Aorta (tissue), 5 donors: ENCODE results near the gene IL33. TPM values are rescaled to one million over a fixed set of nuclear protein-coding genes. Genes with fewer than 3 reads are reported as not detected.

Experiments
- ATAC-seq: fragments of 200-7000 bp; cut with Tn5 transposase; one replicate; pipeline ENCODE4 v1.9.1; 2022; ENCODE audit warnings: moderate library complexity; ENCODE audit not compliant: low FRiP score
- DNase-seq, 2 donors: peaks; one replicate each; pipeline ENCODE4 v3.0.0-alpha.2; 2020
- H3K27ac ChIP-seq, 2 donors: one replicate each; pipeline ENCODE4 v1.5.1; 2013; ENCODE audit warnings: low read length in 2 of 2, mild to moderate bottlenecking in 2 of 2, moderate library complexity in 2 of 2, control low read depth in 1 of 2, inconsistent platforms in 1 of 2, low read depth in 1 of 2
- H3K27me3 ChIP-seq, 2 donors: one replicate each; pipeline ENCODE4 v1.6.1; 2013; ENCODE audit warnings: control low read depth in 1 of 2, low read length in 1 of 2, mild to moderate bottlenecking in 1 of 2, moderate library complexity in 1 of 2; ENCODE audit not compliant: insufficient read depth in 2 of 2, control insufficient read depth in 1 of 2
- H3K36me3 ChIP-seq, 2 donors: one replicate each; pipeline ENCODE4 v1.6.1; 2013; ENCODE audit warnings: control low read depth in 1 of 2, low read length in 1 of 2, mild to moderate bottlenecking in 1 of 2; ENCODE audit not compliant: insufficient read depth in 2 of 2, control insufficient read depth in 1 of 2
- H3K4me1 ChIP-seq, 2 donors: one replicate each; pipeline ENCODE4 v1.6.1; 2013; ENCODE audit warnings: low read length in 2 of 2, control low read depth in 1 of 2, mild to moderate bottlenecking in 1 of 2, moderate library complexity in 1 of 2; ENCODE audit not compliant: insufficient read depth in 2 of 2, control insufficient read depth in 1 of 2
- H3K4me3 ChIP-seq, 2 donors: one replicate each; pipeline ENCODE4 v1.5.1; 2013; ENCODE audit warnings: low read length in 2 of 2, control low read depth in 1 of 2, mild to moderate bottlenecking in 1 of 2
- H3K9me3 ChIP-seq: one replicate; pipeline ENCODE4 v1.6.1; 2013; ENCODE audit warnings: mild to moderate bottlenecking, low read length; ENCODE audit not compliant: control insufficient read depth
- WGBS, 2 donors: extraction: QIAGEN DNeasy Blood & Tissue Kit; methylation state at CpG; one replicate each; pipeline ENCODE4 v1.1.7; 2013; 5-methylcytosine and 5-hydroxymethylcytosine counted together
- intact Hi-C, 2 donors: fragments of 100-400 bp; cut with DNase I; formaldehyde crosslinking; loops; one replicate each; pipeline versions ENCODE4 v1.14.2 to v1.15.0; 2022
- polyA plus RNA-seq, 2 donors: library from polyadenylated mRNA; stranded (reverse); fragments of 200-250 nt; gene quantifications; one replicate each; pipeline ENCODE4 v1.2.3, GENCODE V29; 2013
- total RNA-seq, 2 donors: library from RNA; stranded (reverse); fragmentation: NEBNext Ultra II Directional; extraction: Animal tissue kit (Norgen Biotek cat#: 25700); gene quantifications; one replicate each; pipeline ENCODE4 v1.2.1, GENCODE V29; 2021
- donor health status: healthy with polysubstance abuse.
- donor health status: Bipolar disorder and iron deficiency.
- donor health status: DM: no; HTN: no; CAD: no.
- donor health status: DM: no; HTN: no; CAD: no.
- donor health status: DM: yes; HTN: yes; CAD: no.

The IL33 gene
- total and polyA plus RNA-seq, 4 donors: 53.0 to 178 (median 103) TPM

DNA sequence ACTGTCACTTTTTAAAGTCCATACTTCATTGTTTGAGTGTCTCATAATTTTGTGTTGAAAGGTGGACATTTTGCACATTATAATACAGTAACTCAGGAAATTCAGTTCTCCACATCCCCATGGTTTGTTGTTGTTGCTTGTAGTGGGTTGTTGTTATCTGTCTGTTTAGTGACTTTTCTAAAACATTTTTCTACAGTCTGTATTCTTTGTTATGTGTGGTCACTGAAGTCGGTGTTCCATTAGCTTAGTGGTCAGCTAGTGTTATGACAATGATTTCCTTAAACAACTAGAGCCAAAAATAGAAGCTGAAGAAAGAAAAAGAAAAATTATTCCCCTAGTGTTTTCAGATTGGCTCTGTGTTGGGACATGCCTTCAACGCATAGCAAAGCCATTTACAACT is 5.6 kb upstream of the IL33 start:
- H3K4me1 ChIP-seq: no peaks in the 10 kb centered on the region
- intact Hi-C loops: no loop called here
- no peaks in the 10 kb centered on the region for H3K36me3 ChIP-seq
- WGBS, 2 donors: 26 to 51% methylated on average over 2 of the region's 2 CpGs
- no peak overlapping the region for H3K27ac ChIP-seq
- H3K27me3 ChIP-seq: no peaks in the 10 kb centered on the region
- H3K4me3 ChIP-seq: no peak overlapping the region
- DNase-seq (no peak), ATAC-seq (no peak)
- peaks cover 5% of the 10 kb centered on the region for H3K9me3 ChIP-seq

DNA sequence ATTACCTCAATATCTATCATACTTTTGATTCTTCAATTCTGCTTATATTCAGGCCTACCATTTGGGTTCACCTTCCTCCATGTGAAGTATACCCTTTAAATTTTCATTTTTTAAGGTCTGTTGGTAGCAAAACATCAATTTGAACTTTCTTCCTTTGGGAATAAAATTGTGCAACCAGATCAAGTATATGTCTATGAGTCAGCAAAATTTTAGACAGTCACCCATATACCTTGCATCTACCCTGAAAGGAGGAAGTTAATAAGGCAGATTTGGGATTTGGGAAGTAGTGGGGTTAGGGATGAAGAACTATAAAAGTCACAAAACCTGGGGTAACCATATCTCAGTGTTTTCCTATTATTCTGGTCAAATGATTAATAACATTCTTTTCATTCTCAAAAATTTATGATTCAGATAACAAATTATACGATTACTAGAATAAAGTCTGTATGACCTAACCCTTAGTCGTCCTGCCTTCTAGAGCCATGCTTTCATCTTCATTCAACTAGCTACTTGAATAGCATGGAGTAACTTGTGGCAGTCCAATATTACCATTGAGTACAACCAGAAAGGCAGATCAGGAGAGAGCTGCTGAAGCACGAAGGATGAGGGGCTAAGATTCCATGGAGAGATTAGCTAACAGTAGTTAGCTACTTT is 2.8 kb upstream of the IL33 start:
- no peak overlapping the region for H3K27ac ChIP-seq
- intact Hi-C loops: no loop called here
- DNase-seq: no peak
- ATAC-seq: no peak
- no peaks in the 10 kb centered on the region for H3K27me3 ChIP-seq
- H3K4me3 ChIP-seq: no peak overlapping the region
- 70 to 79% methylated on average over 3 of the region's 3 CpGs for WGBS, 2 donors
- peaks cover 5% of the 10 kb centered on the region for H3K9me3 ChIP-seq
- no peaks in the 10 kb centered on the region for H3K36me3 ChIP-seq
- peaks cover 0 to 4% of the 10 kb centered on the region in 2 donors for H3K4me1 ChIP-seq

DNA sequence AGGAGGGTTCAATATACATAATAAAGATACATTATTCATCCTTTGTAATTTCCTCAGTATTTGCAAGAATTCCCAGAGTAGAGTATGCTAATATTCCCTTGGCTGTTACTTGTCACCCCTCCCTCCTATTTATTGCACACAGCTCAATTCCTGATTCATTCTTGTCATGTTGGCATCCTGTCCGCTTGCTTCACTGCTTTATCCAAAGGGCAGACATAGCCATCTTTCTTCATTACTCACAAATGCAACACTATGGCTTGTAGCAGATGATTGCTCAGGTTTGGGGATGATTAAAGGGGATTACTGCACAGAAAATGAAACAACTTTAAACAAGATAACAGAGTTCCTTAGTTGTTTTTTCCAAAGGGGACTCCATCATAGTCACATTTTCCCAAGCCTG is 1.2 kb upstream of the IL33 start:
- no peak for ATAC-seq
- peaks cover 0 to 4% of the 10 kb centered on the region in 2 donors for H3K4me1 ChIP-seq
- H3K27ac ChIP-seq: no peak overlapping the region
- no peak for DNase-seq
- peaks cover 5% of the 10 kb centered on the region for H3K9me3 ChIP-seq
- H3K27me3 ChIP-seq: no peaks in the 10 kb centered on the region
- WGBS, 2 donors: 34 to 41% methylated on average over 1 of the region's 1 CpG
- H3K36me3 ChIP-seq: no peaks in the 10 kb centered on the region
- H3K4me3 ChIP-seq: no peak overlapping the region
- intact Hi-C loops: loop anchor here in 1 of 2 donors (1.0 kb wide), 1 partner anchor 16 kb away; no protein-coding TSS in a partner anchor

DNA sequence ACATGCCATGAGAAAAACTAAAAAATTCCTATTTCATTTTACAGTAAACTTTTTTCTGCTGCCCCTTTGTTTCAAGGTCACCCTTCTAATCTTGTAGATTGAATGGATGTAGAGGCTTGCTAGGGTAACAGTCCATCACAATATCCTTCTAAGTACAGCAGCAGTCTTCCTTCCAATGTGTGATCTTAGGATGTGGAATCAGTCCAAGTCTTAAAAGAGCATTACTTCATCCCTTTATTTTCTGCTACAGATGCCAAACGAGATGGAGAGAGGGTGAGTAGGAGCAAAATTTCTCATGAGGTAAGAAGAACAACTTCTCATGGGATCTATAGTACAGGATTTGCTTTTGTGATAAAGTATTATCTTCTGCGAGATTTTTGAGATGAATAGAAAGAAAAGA is 704 bp upstream of the IL33 start:
- WGBS, 2 donors: 1 to 6% methylated on average over 2 of the region's 2 CpGs
- no peaks in the 10 kb centered on the region for H3K27me3 ChIP-seq
- peak; percentile 65 for ATAC-seq
- no peak for DNase-seq
- no peak overlapping the region for H3K27ac ChIP-seq
- peaks cover 0 to 4% of the 10 kb centered on the region in 2 donors for H3K4me1 ChIP-seq
- H3K9me3 ChIP-seq: peaks cover 5% of the 10 kb centered on the region
- no peaks in the 10 kb centered on the region for H3K36me3 ChIP-seq
- intact Hi-C loops: loop anchor here in 1 of 2 donors (1.0 kb wide), 1 partner anchor 17 kb away; no protein-coding TSS in a partner anchor
- H3K4me3 ChIP-seq: no peak overlapping the region

DNA sequence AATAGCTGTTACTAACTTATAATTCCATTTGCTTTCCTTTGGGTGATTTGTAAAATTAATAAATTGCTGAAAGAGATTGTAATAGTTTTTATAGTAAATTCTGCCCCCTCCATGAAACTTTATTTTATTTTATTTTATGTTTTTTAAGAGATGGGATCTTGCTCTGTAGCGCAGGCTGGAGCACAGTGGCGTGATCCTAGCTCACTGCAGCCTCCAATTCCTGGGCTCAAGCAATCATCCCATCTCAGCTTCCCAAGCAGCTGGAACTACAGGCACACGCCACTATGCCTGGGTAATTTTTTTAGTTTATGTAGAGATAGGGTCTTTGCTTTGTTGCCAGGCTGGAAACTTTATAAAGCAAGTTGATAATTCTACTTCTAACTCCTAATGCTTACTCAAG is 395 bp downstream of the IL33 start:
- Histone ChIP-seq H3K27ac (no peak overlapping the region), H3K9me3 (no peaks in the 10 kb centered on the region), H3K27me3 (no peaks in the 10 kb centered on the region), H3K4me3 (peak overlapping the region; percentile 4 to 72), H3K36me3 (no peaks in the 10 kb centered on the region), H3K4me1 (peaks cover 0 to 4% of the 10 kb centered on the region in 2 donors)
- ATAC-seq (no peak), DNase-seq (no peak)
- intact Hi-C loops: no loop called here
- WGBS, 2 donors: 6 to 7% methylated on average over 3 of the region's 3 CpGs

DNA sequence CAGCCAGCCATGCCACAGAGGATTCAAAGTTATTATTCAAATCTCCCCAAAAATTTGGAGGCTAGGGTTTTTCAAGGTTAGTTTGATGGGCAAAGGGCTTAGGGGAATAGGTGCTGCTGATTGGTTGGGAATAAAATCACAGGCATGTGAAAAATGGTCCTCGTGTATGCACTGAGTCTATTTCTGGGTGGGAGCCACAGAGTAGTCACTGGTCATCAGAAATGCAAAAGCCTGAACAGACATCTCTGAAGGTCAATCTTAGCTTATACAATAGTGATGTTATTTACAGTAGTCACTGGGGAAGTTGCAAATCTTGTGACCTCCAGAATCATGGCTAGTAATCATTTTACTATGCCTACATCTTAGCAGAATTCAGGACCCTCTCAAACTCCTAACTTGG is 1.3 kb downstream of the IL33 start:
- intact Hi-C loops: no loop called here
- H3K27ac ChIP-seq: no peak overlapping the region
- peak overlapping the region in 1 of 2 donors; percentile 72 for H3K4me3 ChIP-seq
- H3K9me3 ChIP-seq: no peaks in the 10 kb centered on the region
- DNase-seq: no peak
- ATAC-seq: no peak
- WGBS, 2 donors: 3 to 9% methylated on average over 1 of the region's 1 CpG
- H3K36me3 ChIP-seq: no peaks in the 10 kb centered on the region
- H3K27me3 ChIP-seq: no peaks in the 10 kb centered on the region
- H3K4me1 ChIP-seq: peaks cover 0 to 7% of the 10 kb centered on the region in 2 donors

DNA sequence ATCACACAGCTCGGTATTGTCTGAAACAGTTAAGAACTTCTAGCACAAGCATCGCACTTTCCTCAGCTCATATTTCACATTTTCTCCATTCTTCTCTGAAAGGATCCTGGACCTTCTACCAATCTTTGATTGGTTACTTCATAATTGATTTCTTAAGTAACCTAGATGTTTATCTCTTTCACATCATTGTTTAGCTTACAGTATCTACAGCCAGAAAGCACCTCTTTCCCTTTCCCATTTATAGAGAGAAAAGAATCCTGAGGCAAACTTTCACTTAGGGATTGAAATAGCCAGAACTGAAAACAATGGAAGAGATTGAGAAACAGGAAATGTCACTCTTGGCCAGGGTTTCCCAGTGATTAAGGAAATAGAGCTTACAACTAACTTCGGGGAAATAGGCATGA is 2.5 kb downstream of the IL33 start:
- no peaks in the 10 kb centered on the region for H3K27me3 ChIP-seq
- H3K9me3 ChIP-seq: no peaks in the 10 kb centered on the region
- H3K36me3 ChIP-seq: no peaks in the 10 kb centered on the region
- DNase-seq (no peak), ATAC-seq (peak; percentile 64)
- peak overlapping the region; percentile 15 to 72 for H3K4me3 ChIP-seq
- intact Hi-C loops: no loop called here
- H3K4me1 ChIP-seq: peaks cover 0 to 7% of the 10 kb centered on the region in 2 donors
- WGBS, 2 donors: 2 to 3% methylated on average over 3 of the region's 3 CpGs
- peak overlapping the region in 1 of 2 donors; percentile 87 for H3K27ac ChIP-seq

DNA sequence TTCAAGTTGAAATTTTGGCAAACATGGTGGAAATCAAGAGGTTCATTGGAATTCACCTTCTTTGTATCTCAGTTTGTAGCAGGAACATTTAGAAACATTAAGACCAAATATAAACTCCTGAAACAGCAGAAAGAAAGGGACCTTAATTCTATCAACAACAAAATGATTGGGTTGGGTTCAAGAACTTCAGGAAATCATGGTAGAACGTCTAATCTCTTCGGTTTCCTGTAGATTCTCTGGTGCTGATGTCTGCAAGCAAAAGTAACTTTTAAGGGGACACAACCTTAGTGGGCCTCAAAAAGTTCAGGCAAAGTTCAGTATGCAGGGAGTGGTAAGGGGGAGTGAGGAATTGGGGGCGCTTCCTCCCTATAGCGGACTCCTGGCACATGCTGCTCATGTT is 3.4 kb downstream of the IL33 start:
- Histone ChIP-seq H3K9me3 (no peaks in the 10 kb centered on the region), H3K27ac (peak overlapping the region in 1 of 2 donors; percentile 77), H3K4me1 (peaks cover 0 to 7% of the 10 kb centered on the region in 2 donors), H3K27me3 (no peaks in the 10 kb centered on the region), H3K36me3 (no peaks in the 10 kb centered on the region), H3K4me3 (no peak overlapping the region)
- 41 to 43% methylated on average over 4 of the region's 4 CpGs for WGBS, 2 donors
- DNase-seq (no peak), ATAC-seq (no peak)
- intact Hi-C loops: no loop called here

DNA sequence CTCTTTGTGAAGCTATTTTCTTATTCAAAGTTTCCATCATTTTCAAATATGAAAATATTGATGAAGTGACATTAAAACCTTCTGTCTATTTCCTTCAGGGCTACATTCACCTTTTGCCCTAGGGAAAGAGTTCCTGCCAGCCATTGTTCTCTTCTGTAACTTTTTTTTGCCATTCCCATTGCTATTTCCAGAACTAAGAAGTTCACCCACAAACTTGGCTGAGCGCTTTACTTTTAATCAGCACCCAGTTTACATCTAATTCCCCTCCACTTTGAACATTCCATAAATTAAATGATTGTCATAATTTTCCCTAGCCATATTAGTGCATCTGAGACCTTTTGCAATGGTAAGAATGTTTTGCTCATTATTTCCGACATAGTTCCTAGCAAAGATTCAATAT is 4.4 kb downstream of the IL33 start:
- intact Hi-C loops: no loop called here

More for the DNA sequence above, 4.4 kb downstream of the IL33 start:
- Histone ChIP-seq H3K36me3 (no peaks in the 10 kb centered on the region), H3K9me3 (no peaks in the 10 kb centered on the region), H3K4me3 (no peak overlapping the region), H3K27me3 (no peaks in the 10 kb centered on the region), H3K4me1 (peaks cover 0 to 7% of the 10 kb centered on the region in 2 donors), H3K27ac (peak overlapping the region in 1 of 2 donors; percentile 90)
- ATAC-seq (no peak), DNase-seq (no peak)
- WGBS, 2 donors: 5 to 13% methylated on average over 2 of the region's 2 CpGs
